Right lung (tissue), 10 donors: ENCODE results near the gene FBRSL1. TPM values are rescaled to one million over a fixed set of nuclear protein-coding genes. Genes with fewer than 3 reads are reported as not detected.
A peak's percentile ranks its signal among the peaks of the same experiment; 100 is the strongest.
"Not testable (repeated sequence)": the region's sequence is repeated elsewhere in the genome, so short reads cannot be mapped to it uniquely, and the experiment has no call there.

ENCODE experiments used
- DNase-seq, 2 donors: peaks; one replicate each; pipeline ENCODE4 v3.0.0-alpha.2; 2013
- long read RNA-seq, 8 donors: transcript quantifications; one replicate each; lab custom pipeline, GENCODE V29; 2026
- polyA plus RNA-seq, 5 donors: library from polyadenylated mRNA; unstranded; fragments of 120-200 nt; gene quantifications; one replicate each; pipeline versions ENCODE4 v1.2.1 to v1.2.3, GENCODE V29; 2013; ENCODE audit warnings: inconsistent platforms in 1 of 5, low replicate concordance in 1 of 5; ENCODE audit not compliant: insufficient read length in 5 of 5, insufficient read depth in 1 of 5

The FBRSL1 gene
- polyA plus RNA-seq, result 100 to 1,000 TPM in 2 of 5 donors, 10 to 100 TPM in 3; 42.3 to 141 (median 97.3) TPM
- long read RNA-seq, donor 1, partial matches to known transcripts, result 0 of 16 reads
- long read RNA-seq, donor 1, other reads (novel, unspliced or antisense), result 14 of 16 reads
- long read RNA-seq, donor 2, partial matches to known transcripts, result 0 of 5 reads
- long read RNA-seq, donor 2, other reads (novel, unspliced or antisense), result 5 of 5 reads
- long read RNA-seq, donor 3, partial matches to known transcripts, result 5 of 11 reads
- long read RNA-seq, donor 3, other reads (novel, unspliced or antisense), result 5 of 11 reads
- long read RNA-seq, donor 4, partial matches to known transcripts, result 9 of 23 reads
- long read RNA-seq, donor 4, other reads (novel, unspliced or antisense), result 13 of 23 reads
- long read RNA-seq, donor 5, partial matches to known transcripts, result 13 of 21 reads
- long read RNA-seq, donor 5, other reads (novel, unspliced or antisense), result 5 of 21 reads
- long read RNA-seq, donor 6, partial matches to known transcripts, result 0 of 10 reads
- long read RNA-seq, donor 6, other reads (novel, unspliced or antisense), result 10 of 10 reads
- long read RNA-seq, donor 7, partial matches to known transcripts, result 5 of 15 reads
- long read RNA-seq, donor 7, other reads (novel, unspliced or antisense), result 9 of 15 reads
- long read RNA-seq, donor 8, partial matches to known transcripts, result 8 of 8 reads
- long read RNA-seq, donor 8, other reads (novel, unspliced or antisense), result 0 of 8 reads

GRCh38 chr12:132489602-132490266 is at the start of gene FBRSL1:
Gene FBRSL1, plus strand, starts transcription at chr12:132490151.
- DNase-seq, result peak; percentile 82 to 85

- DNase-seq, result not testable (repeated sequence)
These were observed 49.5 kb upstream of the FBRSL1 start for GRCh38 chr12:132440420-132440819.

- DNase-seq, result no peak
These were observed 47.8 kb upstream of the FBRSL1 start for GRCh38 chr12:132441871-132442863.

- no peak for DNase-seq
These were observed 46.9 kb upstream of the FBRSL1 start for GRCh38 chr12:132443091-132443490.

- no peak for DNase-seq
These were observed 45.7 kb upstream of the FBRSL1 start for GRCh38 chr12:132444283-132444682.

- DNase-seq, result no peak
These were observed 44.7 kb upstream of the FBRSL1 start for GRCh38 chr12:132444957-132445883.

GRCh38 chr12:132445884-132446632 is 43.9 kb upstream of the FBRSL1 start:
- DNase-seq, result peak in 1 of 2 donors; percentile 57

GRCh38 chr12:132446633-132447326 is 43.2 kb upstream of the FBRSL1 start:
- no peak for DNase-seq

- DNase-seq, result no peak
These were observed 42.6 kb upstream of the FBRSL1 start for GRCh38 chr12:132447327-132447720.

GRCh38 chr12:132447731-132448462 is 42.1 kb upstream of the FBRSL1 start:
- no peak for DNase-seq

- no peak for DNase-seq
These were observed 41.5 kb upstream of the FBRSL1 start for GRCh38 chr12:132448463-132448820.

- no peak for DNase-seq
These were observed 40.2 kb upstream of the FBRSL1 start for GRCh38 chr12:132449565-132450417.

GRCh38 chr12:132450418-132451171 is 39.4 kb upstream of the FBRSL1 start:
- peak; percentile 81 to 85 for DNase-seq

- DNase-seq, result no peak
These were observed 38.6 kb upstream of the FBRSL1 start for GRCh38 chr12:132451172-132451835.

GRCh38 chr12:132451836-132452195 is 38.1 kb upstream of the FBRSL1 start:
- DNase-seq, result no peak
